ENCODE measurements around the gene KRTAP2-1.
"Not testable (repeated sequence)": the region's sequence is repeated elsewhere in the genome, so short reads cannot be mapped to it uniquely, and the experiment has no call there.

Gene KRTAP2-1

GRCh38 chr17:41010441-41010840 lies 36.7 kb downstream of the KRTAP2-1 start:
- no peak for DNase-seq

DNA sequence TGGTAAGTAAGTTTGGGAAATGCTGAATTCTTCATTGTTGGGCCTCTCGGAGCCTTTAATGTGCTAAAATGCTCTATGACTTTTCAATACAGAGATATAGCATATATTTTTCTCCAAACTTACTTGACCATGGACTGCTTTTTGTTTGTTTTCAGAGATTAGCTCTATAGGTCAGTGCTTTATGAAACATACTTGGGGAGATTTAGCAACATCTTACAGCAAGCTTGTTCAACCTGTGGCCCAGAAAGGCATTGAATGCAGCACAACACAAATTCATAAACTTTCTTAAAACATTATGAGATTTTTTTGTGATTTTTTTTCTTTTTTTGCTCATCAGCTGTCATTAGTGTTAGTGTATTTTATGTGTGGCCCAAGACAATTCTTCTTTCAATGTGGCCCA lies 37.2 kb downstream of the KRTAP2-1 start:
- no peak for DNase-seq

DNA sequence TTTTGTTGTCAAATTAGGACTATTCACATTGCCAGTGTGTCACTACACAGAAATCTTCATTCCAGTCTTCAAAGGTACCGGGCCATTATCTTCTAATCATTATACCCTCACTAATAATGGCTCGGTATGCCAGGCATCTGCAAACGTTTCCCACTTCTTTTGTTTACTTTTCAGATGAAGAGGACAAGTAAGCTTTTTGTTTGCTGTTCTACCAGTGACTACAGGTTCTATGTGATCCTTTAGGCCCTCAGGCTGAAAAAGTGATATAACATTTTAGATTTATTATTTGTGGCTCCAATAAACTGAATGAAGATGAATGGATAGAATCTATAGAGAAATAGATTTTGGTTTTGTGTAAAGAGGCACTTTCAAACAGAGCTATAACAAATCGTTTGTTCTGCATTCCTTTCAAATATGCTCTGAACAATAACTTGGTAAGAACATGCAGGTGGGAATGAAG lies 37.8 kb downstream of the KRTAP2-1 start:
- DNase-seq = no peak

GRCh38 chr17:41008811-41009210 lies 38.3 kb downstream of the KRTAP2-1 start, which contains the start of gene KRTAP3-1:
Gene KRTAP3-1, minus strand, starts transcription at chr17:41009128. Its CDS starts 54 bp downstream, at chr17:41009074.
- DNase-seq = no peak

DNA sequence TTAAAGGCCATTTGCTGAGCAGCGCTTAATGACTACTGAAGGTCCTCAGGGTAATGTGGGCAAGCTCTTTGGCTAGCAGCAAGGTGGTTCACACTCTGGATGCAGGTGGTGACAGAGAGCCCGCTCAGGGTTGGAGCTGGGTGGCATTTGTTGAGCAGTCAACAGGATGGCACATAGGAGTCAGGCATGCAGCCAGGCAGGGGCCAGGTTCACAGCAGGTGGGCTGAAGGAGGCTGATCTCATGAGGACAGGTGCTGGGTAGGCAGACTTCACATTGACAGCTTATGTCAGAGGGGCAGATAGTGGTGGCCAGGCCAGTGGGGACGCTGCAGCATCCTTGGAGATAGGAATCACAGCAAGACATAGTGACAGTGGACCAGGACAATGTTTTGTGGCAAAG lies 42.7 kb downstream of the KRTAP2-1 start:
- no peak for DNase-seq

DNA sequence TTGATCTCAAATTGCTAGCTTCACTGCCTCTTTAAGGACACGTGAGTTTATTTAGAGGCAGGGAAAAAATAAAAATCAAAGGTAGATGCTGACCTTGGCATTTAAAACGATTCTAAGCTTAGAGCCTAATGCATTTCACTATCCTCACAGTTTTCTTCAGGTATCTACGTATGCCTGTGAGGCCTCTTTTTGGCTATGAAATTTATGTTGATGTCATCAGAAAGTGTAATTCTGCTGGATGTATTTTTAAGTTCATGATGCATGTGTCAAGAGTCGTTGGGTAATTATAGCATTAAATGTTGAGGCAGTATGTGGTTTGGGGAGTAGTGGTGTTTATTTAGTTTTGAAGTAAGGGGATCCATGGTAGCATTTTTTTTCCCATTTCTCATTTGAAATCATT lies 43.2 kb downstream of the KRTAP2-1 start:
- no peak for DNase-seq

DNA sequence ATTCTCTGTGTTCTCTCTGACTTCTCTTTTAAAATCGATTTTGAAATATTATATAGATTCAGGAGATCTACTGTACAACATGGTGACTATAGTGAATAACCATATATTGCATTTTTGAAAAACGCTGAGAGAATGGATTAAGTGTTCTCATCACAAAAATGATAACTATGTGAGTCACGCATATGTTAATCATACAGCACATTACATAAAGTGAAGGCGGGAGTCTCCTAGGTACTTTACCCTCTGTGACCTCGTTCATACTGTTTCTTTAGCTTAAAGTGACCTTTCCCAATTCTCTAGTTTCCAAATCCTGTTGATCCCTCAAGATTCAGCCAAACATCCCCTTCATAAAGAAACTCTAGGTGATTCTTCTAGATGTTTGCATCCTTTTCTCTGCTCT lies 44.3 kb downstream of the KRTAP2-1 start:
- no peak for DNase-seq

- DNase-seq = no peak
These were observed 45.3 kb downstream of the KRTAP2-1 start for GRCh38 chr17:41001795-41002194.

DNA sequence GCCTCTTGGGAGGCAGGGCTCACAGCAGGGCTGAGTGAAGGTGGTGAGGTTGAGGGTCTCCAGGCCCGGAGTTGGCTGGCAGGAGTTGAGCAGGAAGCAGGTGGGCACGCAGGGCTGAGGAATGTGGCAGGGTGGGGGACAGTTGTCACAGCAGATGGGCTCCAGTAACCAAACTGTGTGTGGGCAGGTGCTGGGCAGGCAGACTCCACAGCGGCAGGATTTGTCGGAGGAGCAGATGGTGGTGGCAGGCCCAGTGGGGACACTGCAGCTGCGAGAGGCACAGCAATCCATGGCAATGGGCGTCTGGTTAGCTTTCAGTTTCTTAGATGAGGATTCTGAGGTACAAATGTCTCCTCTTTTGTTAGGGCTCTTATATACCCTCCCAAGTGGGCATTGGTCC lies 47.6 kb downstream of the KRTAP2-1 start, which contains the start of gene KRTAP3-2:
KRTAP3-2 (minus strand) TSS at position 344 of the 400 bp plus-strand sequence; CDS start at position 291, 53 bp downstream.
- DNase-seq = not testable (repeated sequence)

GRCh38 chr17:40997361-40997760 lies 49.8 kb downstream of the KRTAP2-1 start:
- DNase-seq = no peak

DNA sequence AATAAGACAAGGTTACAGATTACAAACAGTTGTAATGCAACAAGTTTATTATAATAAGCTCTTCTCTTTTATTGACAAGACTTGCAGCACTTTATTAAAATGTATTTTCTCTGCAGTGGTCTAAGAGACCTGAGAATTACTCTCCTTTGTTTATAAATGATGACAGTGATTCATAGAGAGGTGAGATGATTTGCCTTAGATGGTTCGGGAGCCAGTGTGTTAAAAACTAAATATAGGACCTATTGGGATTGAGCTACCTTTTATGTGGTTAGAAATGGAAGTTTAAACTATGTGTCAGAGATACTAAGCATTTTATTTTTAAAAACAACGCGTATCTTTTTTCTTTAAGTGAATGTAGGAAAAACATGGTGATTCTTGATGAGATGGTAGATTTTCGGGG lies 50.3 kb downstream of the KRTAP2-1 start:
- no peak for DNase-seq
